H9 (cell line): ENCODE measurements around the gene PPCDC. TPM values are rescaled to one million over a fixed set of nuclear protein-coding genes. Genes with fewer than 3 reads are reported as not detected.

Experiments used
- DNase-seq: peaks from one replicate; pipeline ENCODE4 v3.0.0-alpha.2; 2017
- H2AFZ ChIP-seq: one replicate; pipeline ENCODE4 v1.6.1; 2013; ENCODE audit warnings: mild to moderate bottlenecking, low read length, control low read depth, moderate library complexity
- H2AK5ac ChIP-seq: 2 replicates; pipeline ENCODE4 v1.6.1; 2013; ENCODE audit warnings: low read length, control low read depth, mixed read lengths; ENCODE audit not compliant: insufficient read length
- H2BK120ac ChIP-seq: one replicate; pipeline ENCODE4 v1.6.1; 2013; ENCODE audit warnings: low read depth, mild to moderate bottlenecking, low read length, control low read depth, inconsistent platforms; ENCODE audit not compliant: poor library complexity, severe bottlenecking
- H2BK12ac ChIP-seq: 2 replicates; pipeline ENCODE4 v1.6.1; 2013; ENCODE audit warnings: low read length, control low read depth, mixed read lengths, low read depth; ENCODE audit not compliant: insufficient read length
- H2BK15ac ChIP-seq: 2 replicates; pipeline ENCODE4 v1.6.1; 2013; ENCODE audit warnings: low read depth, low read length, control low read depth
- H2BK20ac ChIP-seq: one replicate; pipeline ENCODE4 v1.6.1; 2013; ENCODE audit warnings: low read depth, mild to moderate bottlenecking, low read length, control low read depth, inconsistent platforms; ENCODE audit not compliant: poor library complexity, severe bottlenecking
- H2BK5ac ChIP-seq: 2 replicates; pipeline ENCODE4 v1.6.1; 2013; ENCODE audit warnings: low read length, control low read depth, mixed read lengths; ENCODE audit not compliant: insufficient read length
- H3K14ac ChIP-seq: 2 replicates; pipeline ENCODE4 v1.6.1; 2013; ENCODE audit warnings: low read length, control low read depth; ENCODE audit not compliant: insufficient read depth
- H3K18ac ChIP-seq: 2 replicates; pipeline ENCODE4 v1.6.1; 2013; ENCODE audit warnings: low read depth, mild to moderate bottlenecking, mixed read lengths, low read length, control low read depth; ENCODE audit not compliant: insufficient read length
- H3K23ac ChIP-seq: 2 replicates; pipeline ENCODE4 v1.6.1; 2013; ENCODE audit warnings: low read length, control low read depth, mixed read lengths, low read depth; ENCODE audit not compliant: insufficient read length
- H3K23me2 ChIP-seq: 2 replicates; pipeline ENCODE4 v1.6.1; 2013; ENCODE audit warnings: low read depth, mild to moderate bottlenecking, mixed read lengths, low read length, control low read depth; ENCODE audit not compliant: insufficient read length, poor library complexity, severe bottlenecking
- H3K27ac ChIP-seq: 2 replicates; pipeline ENCODE4 v1.5.1; 2013; ENCODE audit warnings: low read length, control low read depth, mixed read lengths, low read depth; ENCODE audit not compliant: insufficient read length
- H3K27me3 ChIP-seq: 2 replicates; pipeline ENCODE4 v1.6.1; 2013; ENCODE audit warnings: low read length, control low read depth, inconsistent platforms; ENCODE audit not compliant: insufficient read depth
- H3K4ac ChIP-seq: 2 replicates; pipeline ENCODE4 v1.6.1; 2013; ENCODE audit warnings: low read depth, mild to moderate bottlenecking, control low read depth, inconsistent platforms, low read length, moderate library complexity
- H3K4me1 ChIP-seq: 2 replicates; pipeline ENCODE4 v1.6.1; 2013; ENCODE audit warnings: low read length, control low read depth, inconsistent platforms; ENCODE audit not compliant: insufficient read depth
- H3K4me2 ChIP-seq: 2 replicates; pipeline ENCODE4 v1.6.1; 2013; ENCODE audit warnings: low read length, control low read depth, mixed read lengths; ENCODE audit not compliant: insufficient read length, insufficient read depth
- H3K56ac ChIP-seq: 2 replicates; pipeline ENCODE4 v1.6.1; 2013; ENCODE audit warnings: low read depth, mild to moderate bottlenecking, mixed read lengths, low read length, control low read depth; ENCODE audit not compliant: insufficient read length
- H3K79me1 ChIP-seq: 2 replicates; pipeline ENCODE4 v1.6.1; 2013; ENCODE audit warnings: low read depth, mild to moderate bottlenecking, moderate library complexity, low read length, control low read depth, inconsistent platforms; ENCODE audit not compliant: insufficient read depth, poor library complexity, severe bottlenecking
- H3K79me2 ChIP-seq: 2 replicates; pipeline ENCODE4 v1.6.1; 2013; ENCODE audit warnings: low read length, control low read depth, inconsistent platforms; ENCODE audit not compliant: insufficient read depth
- H3K9ac ChIP-seq: 2 replicates; pipeline ENCODE4 v1.6.1; 2013; ENCODE audit warnings: low read length, control low read depth, mixed read lengths; ENCODE audit not compliant: insufficient read length; ENCODE audit errors: extremely low read depth
- H3K9me3 ChIP-seq: one replicate; pipeline ENCODE4 v1.6.1; 2013; ENCODE audit warnings: low read depth, low read length, inconsistent platforms; ENCODE audit not compliant: control insufficient read depth
- H3T11ph ChIP-seq: one replicate; pipeline ENCODE4 v1.6.1; 2013; ENCODE audit warnings: mild to moderate bottlenecking, low read length, control low read depth, inconsistent platforms
- H4K20me1 ChIP-seq: one replicate; pipeline ENCODE4 v1.6.1; 2013; ENCODE audit not compliant: control insufficient read depth, insufficient read length, insufficient read depth
- H4K5ac ChIP-seq: 2 replicates; pipeline ENCODE4 v1.6.1; 2013; ENCODE audit warnings: low read depth, mild to moderate bottlenecking, mixed read lengths, low read length, control low read depth; ENCODE audit not compliant: insufficient read length
- H4K8ac ChIP-seq: replicated peaks from 2 replicates; pipeline ENCODE4 v1.6.1; 2013; ENCODE audit warnings: low read length, control low read depth, mixed read lengths, low read depth; ENCODE audit not compliant: insufficient read length
- H4K91ac ChIP-seq: 2 replicates; pipeline ENCODE4 v1.6.1; 2013; ENCODE audit warnings: low read depth, mild to moderate bottlenecking, moderate library complexity, mixed read lengths, low read length, control low read depth; ENCODE audit not compliant: insufficient read length
- H3K27ac Mint-ChIP-seq, 3 experiments: 2 replicates in 2 of 3; 3 replicates in 1 of 3; pipeline ENCODE4 v1.8.0; 2020 to 2021; ENCODE audit warnings: mixed read lengths in 3 of 3, mild to moderate bottlenecking in 1 of 3, moderate library complexity in 1 of 3
- H3K27me3 Mint-ChIP-seq: 2 replicates; pipeline ENCODE4 v1.8.0; 2021; ENCODE audit warnings: low read depth, mild to moderate bottlenecking, moderate library complexity, mixed read lengths
- H3K36me3 Mint-ChIP-seq, 3 experiments: 2 replicates in 2 of 3; 3 replicates in 1 of 3; pipeline ENCODE4 v1.8.0; 2020 to 2021; ENCODE audit warnings: low read depth in 3 of 3, mixed read lengths in 3 of 3; ENCODE audit not compliant: insufficient read depth in 1 of 3
- H3K4me1 Mint-ChIP-seq, 2 experiments: 2 replicates each; pipeline ENCODE4 v1.8.0; 2020; ENCODE audit warnings: mixed read lengths in 2 of 2
- H3K4me3 Mint-ChIP-seq, 2 experiments: 2 replicates in 1 of 2; 3 replicates in 1 of 2; pipeline ENCODE4 v1.8.0; 2020 to 2021; ENCODE audit warnings: mild to moderate bottlenecking in 2 of 2, mixed read lengths in 2 of 2, moderate library complexity in 1 of 2
- H3K9me3 Mint-ChIP-seq, 2 experiments: 2 replicates in 1 of 2; 3 replicates in 1 of 2; pipeline ENCODE4 v1.8.0; 2020; ENCODE audit warnings: mild to moderate bottlenecking in 2 of 2, mixed read lengths in 2 of 2, moderate library complexity in 1 of 2
- WGBS: extraction: QIAGEN DNeasy Blood & Tissue Kit; methylation state at CpG from one replicate; pipeline ENCODE4 v1.1.7; 2013; ENCODE audit warnings: missing lambda C conversion rate, low lambda C conversion rate, mixed read lengths; ENCODE audit not compliant: insufficient read length; ENCODE audit errors: extremely low coverage; 5-methylcytosine and 5-hydroxymethylcytosine counted together
- total RNA-seq: library from RNA; stranded (reverse); gene quantifications from 2 replicates; pipeline ENCODE4 v1.2.1, GENCODE V29; 2021
- TF ChIP-seq, protein P1 (sequence below): fragments of 200-600 bp; sonication (generic); conservative IDR thresholded peaks from 3 replicates; pipeline ENCODE4 v1.8.0; 2021; ENCODE audit warnings: antibody characterized with exemption, mild to moderate bottlenecking

PPCDC gene
- total RNA-seq, 1 experiment from 2014 or later, result 17.6 TPM

DNA sequence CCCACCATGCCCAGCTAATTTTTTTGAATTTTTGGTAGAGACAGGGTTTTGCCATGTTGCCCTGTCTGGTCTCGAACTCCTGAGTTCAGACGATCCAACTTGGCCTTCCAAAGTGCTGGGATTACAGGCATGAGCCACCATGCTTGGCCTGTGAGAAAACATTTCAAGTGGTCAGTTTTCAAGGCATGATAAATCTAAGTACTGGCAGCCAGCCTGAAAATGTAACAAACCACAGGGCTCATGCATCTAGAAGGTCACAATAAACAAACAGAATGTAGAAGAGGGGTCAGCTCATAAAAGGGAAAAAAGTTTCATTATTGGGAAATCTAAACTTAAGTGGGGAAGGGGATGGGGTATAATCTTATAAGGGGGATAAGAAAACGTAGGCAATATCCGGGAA, 39.9 kb downstream of the PPCDC start:
- Histone ChIP-seq H3K23me2 (no peaks in the 10 kb centered on the region), H3K14ac (no peak overlapping the region), H3K79me2 (no peaks in the 10 kb centered on the region), H3K18ac (no peak overlapping the region), H3T11ph (no peak overlapping the region), H3K9me3 (no peaks in the 10 kb centered on the region), H3K23ac (no peak overlapping the region), H2BK20ac (no peak overlapping the region), H2BK12ac (no peak overlapping the region), H2BK5ac (no peak overlapping the region), H4K5ac (no peak overlapping the region), H2BK120ac (no peak overlapping the region), H3K4me1 (no peaks in the 10 kb centered on the region; the same call in 1 of the 2 replicates), H2AFZ (no peak overlapping the region), H3K4me2 (no peak overlapping the region), H4K91ac (no peak overlapping the region), H3K79me1 (no peaks in the 10 kb centered on the region), H3K9ac (no peak overlapping the region), H2BK15ac (no peak overlapping the region), H4K8ac (no peak overlapping the region), H3K27ac (no peak overlapping the region), H3K27me3 (no peaks in the 10 kb centered on the region), H2AK5ac (no peak overlapping the region), H3K56ac (no peak overlapping the region), H4K20me1 (no peaks in the 10 kb centered on the region), H3K4ac (no peak overlapping the region)
- peaks cover 23 to 26% of the 10 kb centered on the region in 2 experiments for H3K4me1 Mint-ChIP-seq
- H3K36me3 Mint-ChIP-seq, result peaks cover 6 to 19% (median 11%) of the 10 kb centered on the region in 3 experiments
- H3K9me3 Mint-ChIP-seq, result peaks cover 11 to 20% of the 10 kb centered on the region in 2 experiments
- TF ChIP-seq, protein P1, sequence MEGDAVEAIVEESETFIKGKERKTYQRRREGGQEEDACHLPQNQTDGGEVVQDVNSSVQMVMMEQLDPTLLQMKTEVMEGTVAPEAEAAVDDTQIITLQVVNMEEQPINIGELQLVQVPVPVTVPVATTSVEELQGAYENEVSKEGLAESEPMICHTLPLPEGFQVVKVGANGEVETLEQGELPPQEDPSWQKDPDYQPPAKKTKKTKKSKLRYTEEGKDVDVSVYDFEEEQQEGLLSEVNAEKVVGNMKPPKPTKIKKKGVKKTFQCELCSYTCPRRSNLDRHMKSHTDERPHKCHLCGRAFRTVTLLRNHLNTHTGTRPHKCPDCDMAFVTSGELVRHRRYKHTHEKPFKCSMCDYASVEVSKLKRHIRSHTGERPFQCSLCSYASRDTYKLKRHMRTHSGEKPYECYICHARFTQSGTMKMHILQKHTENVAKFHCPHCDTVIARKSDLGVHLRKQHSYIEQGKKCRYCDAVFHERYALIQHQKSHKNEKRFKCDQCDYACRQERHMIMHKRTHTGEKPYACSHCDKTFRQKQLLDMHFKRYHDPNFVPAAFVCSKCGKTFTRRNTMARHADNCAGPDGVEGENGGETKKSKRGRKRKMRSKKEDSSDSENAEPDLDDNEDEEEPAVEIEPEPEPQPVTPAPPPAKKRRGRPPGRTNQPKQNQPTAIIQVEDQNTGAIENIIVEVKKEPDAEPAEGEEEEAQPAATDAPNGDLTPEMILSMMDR, result no peak
- H3K27ac Mint-ChIP-seq, result no peak overlapping the region; a peak in 1 of 7 replicates
- H3K4me3 Mint-ChIP-seq, result no peak overlapping the region
- no peak for DNase-seq
- no CpG with 5 or more reads among the region's 4 CpGs for WGBS
- H3K27me3 Mint-ChIP-seq, result peaks cover 8% of the 10 kb centered on the region
